ENCODE results near the gene ANTXR2. TPM values are rescaled to one million over a fixed set of nuclear protein-coding genes. Genes with fewer than 3 reads are reported as not detected.

ANTXR2 gene
- total RNA-seq, 2 donors from 2014 or later = 47.4 to 121 TPM

GRCh38 chr4:80113615-80114014 is 40.6 kb upstream of the ANTXR2 start:
- intact Hi-C loops (cut with DNase I) = no loop called here
- no peak for DNase-seq
- no peak overlapping the region for H3K9ac ChIP-seq (ENCODE audit: low read depth in 2 of 2, low read length in 2 of 2)
- TF ChIP-seq CTCF (IDR thresholded peaks at IDR 0.05) = no peak
- no peaks in the 10 kb centered on the region for H3K9me3 ChIP-seq
- no peaks in the 10 kb centered on the region for H3K4me1 ChIP-seq
- H3K36me3 ChIP-seq = no peaks in the 10 kb centered on the region
- no peaks in the 10 kb centered on the region for H3K27me3 ChIP-seq
- H3K27ac ChIP-seq = no peak overlapping the region
- no peak overlapping the region for H3K4me3 ChIP-seq

GRCh38 chr4:80112236-80112635 is 39.2 kb upstream of the ANTXR2 start:
- intact Hi-C loops (cut with DNase I) = no loop called here
- Histone ChIP-seq H3K9me3 (no peaks in the 10 kb centered on the region), H3K27me3 (no peaks in the 10 kb centered on the region), H3K4me1 (no peaks in the 10 kb centered on the region), H3K36me3 (no peaks in the 10 kb centered on the region), H3K27ac (no peak overlapping the region), H3K4me3 (no peak overlapping the region), H3K9ac (ENCODE audit: low read depth in 2 of 2, low read length in 2 of 2) (no peak overlapping the region)
- TF ChIP-seq CTCF (IDR thresholded peaks at IDR 0.05) = no peak
- no peak for DNase-seq

- no peak overlapping the region for H3K27ac ChIP-seq
- no peaks in the 10 kb centered on the region for H3K4me1 ChIP-seq
- no peaks in the 10 kb centered on the region for H3K9me3 ChIP-seq
- DNase-seq = no peak
- no peaks in the 10 kb centered on the region for H3K36me3 ChIP-seq
- TF ChIP-seq CTCF (IDR thresholded peaks at IDR 0.05) = no peak
- no peak overlapping the region for H3K9ac ChIP-seq (ENCODE audit: low read depth in 2 of 2, low read length in 2 of 2)
- intact Hi-C loops (cut with DNase I) = no loop called here
- H3K27me3 ChIP-seq = no peaks in the 10 kb centered on the region
- H3K4me3 ChIP-seq = no peak overlapping the region
Observed at GRCh38 chr4:80111276-80111675, 38.2 kb upstream of the ANTXR2 start.

GRCh38 chr4:80107374-80107773 is 34.3 kb upstream of the ANTXR2 start:
- H3K27me3 ChIP-seq = no peaks in the 10 kb centered on the region
- H3K4me1 ChIP-seq = no peaks in the 10 kb centered on the region
- TF ChIP-seq CTCF (IDR thresholded peaks at IDR 0.05) = no peak
- DNase-seq = no peak
- no peaks in the 10 kb centered on the region for H3K9me3 ChIP-seq
- H3K27ac ChIP-seq = no peak overlapping the region
- no peak overlapping the region for H3K9ac ChIP-seq (ENCODE audit: low read depth in 2 of 2, low read length in 2 of 2)
- no peak overlapping the region for H3K4me3 ChIP-seq
- intact Hi-C loops (cut with DNase I) = no loop called here
- H3K36me3 ChIP-seq = no peaks in the 10 kb centered on the region

GRCh38 chr4:80104927-80105326 is 31.9 kb upstream of the ANTXR2 start:
- TF ChIP-seq CTCF (IDR thresholded peaks at IDR 0.05) = no peak
- Histone ChIP-seq H3K9me3 (no peaks in the 10 kb centered on the region), H3K4me1 (no peaks in the 10 kb centered on the region), H3K4me3 (no peak overlapping the region), H3K9ac (ENCODE audit: low read depth in 2 of 2, low read length in 2 of 2) (no peak overlapping the region), H3K36me3 (no peaks in the 10 kb centered on the region), H3K27ac (no peak overlapping the region), H3K27me3 (no peaks in the 10 kb centered on the region)
- no peak for DNase-seq
- intact Hi-C loops (cut with DNase I) = no loop called here

GRCh38 chr4:80103629-80104028 is 30.6 kb upstream of the ANTXR2 start:
- no peaks in the 10 kb centered on the region for H3K4me1 ChIP-seq

More at GRCh38 chr4:80103629-80104028, 30.6 kb upstream of the ANTXR2 start:
- no peak overlapping the region for H3K27ac ChIP-seq
- H3K36me3 ChIP-seq = no peaks in the 10 kb centered on the region
- no peak for DNase-seq
- no peaks in the 10 kb centered on the region for H3K27me3 ChIP-seq
- no peak overlapping the region for H3K9ac ChIP-seq (ENCODE audit: low read depth in 2 of 2, low read length in 2 of 2)
- TF ChIP-seq CTCF (IDR thresholded peaks at IDR 0.05) = no peak
- no peak overlapping the region for H3K4me3 ChIP-seq
- no peaks in the 10 kb centered on the region for H3K9me3 ChIP-seq
- intact Hi-C loops (cut with DNase I) = no loop called here

Data from colonic mucosa (tissue), 4 donors.